IMR-90 (cell line): ENCODE measurements around the gene PAQR7. TPM values are rescaled to one million over a fixed set of nuclear protein-coding genes. Genes with fewer than 3 reads are reported as not detected.

ENCODE experiments used
- ATAC-seq: fragments of 200-7000 bp; cut with Tn5 transposase; 2 replicates; pipeline ENCODE4 v1.9.1; 2020; ENCODE audit warnings: low read depth, mild to moderate bottlenecking, moderate library complexity
- BruUV-seq: library from RNA; stranded (reverse); fragments of 400-500 nt; replicated peaks from 2 replicates; lab custom pipeline; 2021; lab: Mats Ljungman, UMichigan
- CTCF ChIA-PET: fragments of 300-600 bp; formaldehyde crosslinking; extraction: SDS; loops from one replicate; lab custom pipeline; 2021; ENCODE audit warnings: antibody characterized with exemption; lab: Yijun Ruan, JAX
- POLR2A ChIA-PET: fragments of 300-600 bp; sonication (Branson Sonifier 250); formaldehyde crosslinking; loops from one replicate; lab custom pipeline; 2022; ENCODE audit warnings: antibody characterized with exemption; ENCODE audit not compliant: unreplicated experiment; lab: Charles Lee
- DNase-seq: peaks from one replicate; pipeline ENCODE4 v3.0.0; 2013
- H2AFZ ChIP-seq: replicated peaks from 2 replicates; pipeline ENCODE3; 2013; ENCODE audit warnings: low read length, mild to moderate bottlenecking; ENCODE audit not compliant: poor library complexity
- H2AK5ac ChIP-seq: 2 replicates; pipeline ENCODE4 v1.6.1; 2013; ENCODE audit warnings: low read depth, low read length, inconsistent platforms
- H2AK9ac ChIP-seq: replicated peaks from 2 replicates; pipeline ENCODE3; 2013; ENCODE audit warnings: mild to moderate bottlenecking, low read depth, low read length, moderate library complexity; ENCODE audit not compliant: poor library complexity
- H2BK120ac ChIP-seq: 2 replicates; pipeline ENCODE4 v1.6.1; 2013; ENCODE audit warnings: low read depth, low read length, inconsistent platforms
- H2BK15ac ChIP-seq: 3 replicates; pipeline ENCODE4 v1.6.1; 2013; ENCODE audit warnings: low read depth, low read length, inconsistent platforms
- H2BK20ac ChIP-seq: 2 replicates; pipeline ENCODE4 v1.6.1; 2013; ENCODE audit warnings: low read depth, mild to moderate bottlenecking, inconsistent platforms, low read length, moderate library complexity
- H2BK5ac ChIP-seq: 2 replicates; pipeline ENCODE4 v1.6.1; 2013; ENCODE audit warnings: mild to moderate bottlenecking, low read depth, low read length, inconsistent platforms; ENCODE audit not compliant: poor library complexity, severe bottlenecking
- H3K14ac ChIP-seq: replicated peaks from 2 replicates; pipeline ENCODE4 v1.6.1; 2013; ENCODE audit warnings: low read depth, low read length, inconsistent platforms
- H3K18ac ChIP-seq: 2 replicates; pipeline ENCODE4 v1.6.1; 2013; ENCODE audit warnings: low read depth, low read length, control low read depth
- H3K23ac ChIP-seq: 2 replicates; pipeline ENCODE4 v1.6.1; 2013; ENCODE audit warnings: low read depth, low read length, inconsistent platforms
- H3K27ac ChIP-seq: 2 replicates; pipeline ENCODE4 v1.5.1; 2013; ENCODE audit warnings: mild to moderate bottlenecking, control low read depth, low read length; ENCODE audit not compliant: insufficient read depth
- H3K27me3 ChIP-seq: 2 replicates; pipeline ENCODE4 v1.6.1; 2013; ENCODE audit warnings: low read length; ENCODE audit not compliant: control insufficient read depth, insufficient read depth
- H3K36me3 ChIP-seq: 2 replicates; pipeline ENCODE4 v1.6.1; 2013; ENCODE audit warnings: low read length, mixed read lengths; ENCODE audit not compliant: control insufficient read depth, insufficient read depth
- H3K4ac ChIP-seq: 2 replicates; pipeline ENCODE4 v1.6.1; 2013; ENCODE audit warnings: low read depth, low read length, inconsistent platforms
- H3K4me1 ChIP-seq: 2 replicates; pipeline ENCODE4 v1.6.1; 2013; ENCODE audit warnings: low read length, mixed read lengths; ENCODE audit not compliant: control insufficient read depth, insufficient read depth
- H3K4me2 ChIP-seq: 2 replicates; pipeline ENCODE4 v1.6.1; 2013; ENCODE audit warnings: low read depth, mild to moderate bottlenecking, control low read depth, low read length, moderate library complexity
- H3K4me3 ChIP-seq: 2 replicates; pipeline ENCODE4 v1.5.1; 2013; ENCODE audit warnings: low read depth, mild to moderate bottlenecking, control low read depth, low read length, moderate library complexity; ENCODE audit not compliant: insufficient read depth
- H3K56ac ChIP-seq: 2 replicates; pipeline ENCODE4 v1.6.1; 2013; ENCODE audit warnings: low read length, inconsistent platforms; ENCODE audit not compliant: insufficient read depth; ENCODE audit errors: extremely low read depth
- H3K79me1 ChIP-seq, 2 experiments: 2 replicates each; pipeline ENCODE4 v1.6.1; 2013; ENCODE audit warnings: low read length in 2 of 2, inconsistent platforms in 1 of 2, low read depth in 1 of 2
- H3K9ac ChIP-seq: 2 replicates; pipeline ENCODE4 v1.6.1; 2013; ENCODE audit warnings: low read depth, low read length, control low read depth
- H3K9me1 ChIP-seq: 2 replicates; pipeline ENCODE4 v1.6.1; 2013; ENCODE audit warnings: low read length, inconsistent platforms; ENCODE audit not compliant: insufficient read depth
- H3K9me3 ChIP-seq: 2 replicates; pipeline ENCODE4 v1.6.1; 2013; ENCODE audit warnings: low read length; ENCODE audit not compliant: control insufficient read depth, insufficient read depth
- H4K20me1 ChIP-seq: 2 replicates; pipeline ENCODE4 v1.6.1; 2013; ENCODE audit warnings: low read length, inconsistent platforms; ENCODE audit not compliant: insufficient read depth
- H4K5ac ChIP-seq: 2 replicates; pipeline ENCODE4 v1.6.1; 2013; ENCODE audit warnings: mild to moderate bottlenecking, low read depth, low read length, control low read depth
- H4K8ac ChIP-seq, 2 experiments: 2 replicates each; pipeline ENCODE4 v1.6.1; 2013; ENCODE audit warnings: low read depth in 2 of 2, low read length in 2 of 2, control low read depth in 1 of 2, inconsistent platforms in 1 of 2
- H4K91ac ChIP-seq: 2 replicates; pipeline ENCODE4 v1.6.1; 2013; ENCODE audit warnings: low read depth, low read length, inconsistent platforms; ENCODE audit not compliant: insufficient read depth
- MXI1 ChIP-seq: IDR thresholded peaks from 2 replicates; pipeline ENCODE4 v1.6.1; 2012; ENCODE audit warnings: low read depth, mild to moderate bottlenecking, low read length, moderate library complexity, borderline replicate concordance
- RCOR1 ChIP-seq: IDR thresholded peaks from 2 replicates; pipeline ENCODE4 v1.6.1; 2012; ENCODE audit warnings: mild to moderate bottlenecking, low read length, improper control_type of control experiment; ENCODE audit not compliant: insufficient replicate concordance
- WGBS, 2 experiments: methylation state at CpG; one replicate each; pipeline versions ENCODE4 v1.1.5 to v1.1.7; 2013; ENCODE audit warnings: missing lambda C conversion rate in 2 of 2; ENCODE audit not compliant: insufficient read length in 1 of 2; ENCODE audit errors: extremely low coverage in 2 of 2; 5-methylcytosine and 5-hydroxymethylcytosine counted together
- dilution Hi-C: fragments of 300-500 bp; cut with HindIII; formaldehyde crosslinking; loops from one replicate; pipeline ENCODE4 v1.14.3; 2018; ENCODE audit warnings: low sequenced_read_pairs; ENCODE audit not compliant: unreplicated experiment
- in situ Hi-C: fragments of 300-500 bp; cut with MboI; formaldehyde crosslinking; loops from 3 replicates; pipeline ENCODE4 v1.14.3; 2019; ENCODE audit warnings: low sequenced_read_pairs, inconsistent platforms, mixed read lengths
- intact Hi-C: fragments of 100-400 bp; cut with micrococcal nuclease; formaldehyde crosslinking; loops from 2 replicates; pipeline ENCODE4 v1.10.0; 2022
- polyA plus RNA-seq, 3 experiments: library from polyadenylated mRNA; depleted of rRNA; stranded (reverse); fragments of >200 nt; gene quantifications; 2 replicates each; pipeline ENCODE4 v1.2.3, GENCODE V29; 2012; ENCODE audit warnings: low replicate concordance in 1 of 3
- total RNA-seq: library from RNA; depleted of rRNA; stranded (reverse); fragments of >200 nt; gene quantifications from 2 replicates; pipeline ENCODE4 v1.2.3, GENCODE V29; 2012

PAQR7 gene
- total and polyA plus RNA-seq, 2 of the 4 experiments (the other 2 are of a cell fraction), result 9.0 to 12.9 TPM

GRCh38 chr1:25820247-25821111 is 55.0 kb downstream of the PAQR7 start:
- peak overlapping the region; percentile 96 for H2AFZ ChIP-seq
- H3K18ac ChIP-seq, result no peak overlapping the region
- in situ Hi-C loops (loop anchor here (10.0 to 25.0 kb wide), 3 partner anchors 174 to 583 kb away; partner anchors contain the start of genes PAFAH2, RHCE, RSRP1 and SYF2), intact Hi-C loops (loop anchor here (5.0 kb wide), 1 partner anchor 77 kb away; no protein-coding TSS in a partner anchor), dilution Hi-C loops (no loop called here)
- peak overlapping the region; percentile 77 to 99; a peak in 3 of 4 replicates for H4K8ac ChIP-seq
- no peaks in the 10 kb centered on the region for H3K27me3 ChIP-seq
- peaks cover 24 to 72% of the 10 kb centered on the region in 2 experiments for H3K79me1 ChIP-seq
- TF ChIP-seq MXI1, result 0 out of 2 replicates have a peak, but pooled peaks have one; percentile 12
- TF ChIP-seq RCOR1, result no peak
- peaks cover 16% of the 10 kb centered on the region for H3K4me1 ChIP-seq
- peak overlapping the region; percentile 75 for H3K14ac ChIP-seq
- H3K9me1 ChIP-seq, result peaks cover 18% of the 10 kb centered on the region
- H4K5ac ChIP-seq, result peak overlapping the region; percentile 41; the same call in 1 of the 2 replicates
- DNase-seq (peak; percentile 61), ATAC-seq (peak; percentile 50)
- H4K20me1 ChIP-seq, result peaks cover 24% of the 10 kb centered on the region; the same call in 1 of the 2 replicates
- ChIA-PET CTCF (interaction anchor here (0.6 to 1.4 kb wide), 3 partner anchors 75 to 212 kb away, joined by 3 read pairs; no protein-coding TSS in a partner anchor), POLR2A (interaction anchor here (0.6 kb wide), 1 partner anchor 44 kb away, joined by 4 read pairs; no protein-coding TSS in a partner anchor)
- H3K36me3 ChIP-seq, result peaks cover 12% of the 10 kb centered on the region; the same call in 1 of the 2 replicates
- peak overlapping the region; percentile 89 for H3K4ac ChIP-seq
- peak overlapping the region; percentile 96 for H3K27ac ChIP-seq
- H2BK20ac ChIP-seq, result no peak overlapping the region
- H3K9me3 ChIP-seq, result no peaks in the 10 kb centered on the region
- BruUV-seq, result no TSS peak
- peak overlapping the region; percentile 90 for H3K4me3 ChIP-seq
- no peak overlapping the region for H2BK15ac ChIP-seq
- H3K4me2 ChIP-seq, result peak overlapping the region; percentile 89
- H2AK5ac ChIP-seq, result peak overlapping the region; percentile 48; the same call in 1 of the 2 replicates
- H2AK9ac ChIP-seq, result peak overlapping the region; percentile 90
- peak overlapping the region; percentile 69 for H3K23ac ChIP-seq
- H4K91ac ChIP-seq, result peak overlapping the region; percentile 92
- H2BK5ac ChIP-seq, result peak overlapping the region; percentile 87
- peak overlapping the region; percentile 75 for H3K56ac ChIP-seq
- WGBS, 2 experiments, result 1% methylated on average over 13 of the region's 67 CpGs; no CpG with 5 or more reads in 1 of the 2 experiments
- H3K9ac ChIP-seq, result peak overlapping the region; percentile 92
- peak overlapping the region; percentile 69; the same call in 1 of the 2 replicates for H2BK120ac ChIP-seq
